Inflammatory macrophage treated with lipopolysaccharide for 1 hour (primary cell): ENCODE data around the gene CYBC1.

ENCODE experiments used
- DNase-seq, 2 donors: peaks; one replicate each; pipeline ENCODE4 v3.0.0-alpha.2; 2020 to 2022

The CYBC1 gene

DNA sequence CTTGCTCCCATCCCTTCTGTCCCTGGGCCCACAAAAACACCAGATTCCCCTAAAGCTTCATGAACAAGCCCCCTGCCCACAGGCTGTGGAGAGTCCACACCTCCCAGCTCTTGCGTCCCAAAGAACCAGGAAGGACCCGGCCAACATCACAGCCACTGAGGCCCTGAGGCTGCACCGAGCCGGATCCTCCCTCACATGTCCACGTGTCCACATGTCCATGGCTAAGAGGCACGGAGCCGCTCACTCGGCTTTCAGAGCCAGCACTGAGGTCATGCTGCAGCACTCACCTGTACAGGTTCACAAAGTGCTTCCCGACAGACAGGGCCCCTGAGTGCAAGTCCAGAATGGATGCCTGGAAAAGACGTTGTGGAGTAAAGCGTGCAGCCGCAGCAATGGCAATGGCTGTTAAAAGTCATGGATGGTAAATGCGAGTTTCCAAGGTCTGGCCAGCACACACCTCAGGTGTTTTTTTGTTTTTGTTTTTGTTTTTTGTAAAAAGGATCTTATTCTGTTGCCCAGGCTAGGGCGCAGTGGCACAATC lies 44.4 kb downstream of the CYBC1 start:
- DNase-seq = no peak

DNA sequence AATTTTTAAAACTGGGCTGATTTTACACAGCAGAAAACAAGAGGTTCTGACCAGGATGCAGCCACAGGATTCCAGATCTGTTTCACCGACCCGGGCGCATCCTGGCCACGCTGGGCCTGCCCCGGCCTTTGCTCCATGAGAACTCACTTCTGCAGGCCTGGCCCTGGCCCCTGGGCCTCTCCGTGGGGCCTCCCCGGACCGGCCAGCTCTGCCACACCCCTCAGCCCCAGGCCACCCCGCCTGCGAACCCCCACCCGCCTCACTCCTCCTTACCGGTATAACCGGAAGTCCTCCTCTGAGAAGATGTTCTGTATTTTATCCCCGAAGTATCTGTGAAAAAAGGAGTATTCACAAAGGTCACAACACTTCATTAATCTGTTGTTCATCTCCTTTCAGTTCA lies 45.5 kb downstream of the CYBC1 start:
- DNase-seq = no peak

DNA sequence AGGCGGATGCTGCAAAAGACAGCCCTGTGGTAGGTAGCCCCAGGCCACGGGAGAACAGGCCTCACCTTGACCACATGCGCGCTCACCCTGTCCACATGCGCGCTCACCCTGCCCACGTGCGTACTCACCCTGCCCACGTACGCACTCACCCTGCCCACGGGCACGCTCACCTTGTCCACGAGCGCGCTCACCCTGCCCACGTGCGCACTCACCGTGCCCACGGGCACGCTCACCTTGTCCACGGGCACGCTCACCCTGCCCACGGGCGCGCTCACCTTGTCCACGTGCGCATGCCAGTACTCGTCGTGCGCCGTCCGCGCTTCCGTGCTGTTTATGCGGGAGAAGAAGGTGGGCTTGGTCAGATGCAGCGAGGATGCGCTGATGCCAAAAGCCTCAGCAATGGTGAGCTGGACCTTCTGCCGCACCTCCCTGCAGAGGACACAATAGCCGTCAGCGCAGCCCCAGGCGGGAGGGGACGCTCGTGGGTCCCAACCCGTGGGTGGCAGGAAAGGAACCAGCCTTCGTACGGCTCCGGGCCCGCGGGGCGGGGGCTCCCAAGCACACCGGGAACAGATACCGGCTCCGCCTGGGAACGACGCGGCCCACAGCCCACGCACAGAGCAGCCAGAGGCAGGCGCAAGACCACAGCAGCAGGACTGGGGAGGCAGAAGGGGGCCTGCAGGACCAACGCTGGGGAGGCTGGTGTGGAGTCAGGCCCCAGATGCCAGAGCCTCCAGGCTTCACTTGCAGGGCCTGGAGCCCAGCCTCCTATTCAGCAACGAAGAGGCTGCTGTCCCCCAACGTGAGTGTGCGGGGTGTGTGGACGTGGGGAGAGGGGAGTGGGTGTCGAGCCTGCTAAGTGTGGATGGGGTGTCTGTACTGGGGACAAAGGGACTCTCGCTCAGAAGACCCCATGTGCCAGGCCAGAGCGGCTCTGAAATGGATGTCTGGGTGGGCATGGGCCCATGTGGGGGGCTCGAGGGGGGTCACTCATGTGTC lies 46.6 kb downstream of the CYBC1 start:
- no peak for DNase-seq

GRCh38 chr17:82402865-82403264 lies 47.7 kb downstream of the CYBC1 start:
- no peak for DNase-seq

DNA sequence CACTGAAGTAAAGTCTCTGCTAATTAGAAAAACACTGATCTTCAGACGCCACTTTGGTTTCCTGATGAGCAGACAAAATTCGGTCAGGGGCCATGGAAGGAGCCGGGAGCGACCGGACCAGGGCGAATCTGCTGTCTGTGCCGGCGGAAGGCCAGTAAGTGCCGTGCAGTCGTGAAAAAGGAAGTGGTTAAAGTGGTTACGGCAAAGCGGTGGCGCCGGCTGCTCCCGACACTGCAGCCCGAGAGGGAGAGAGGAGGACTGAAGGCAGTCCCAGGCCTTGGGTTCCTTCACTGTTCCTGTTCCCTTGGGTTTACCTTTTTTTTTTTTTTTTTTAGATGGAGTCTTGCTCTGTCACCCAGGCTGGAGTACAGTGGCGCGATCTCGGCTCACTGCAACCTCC lies 49.7 kb downstream of the CYBC1 start:
- DNase-seq = peak; percentile 67 to 78

- peak in 1 of 2 donors; percentile 18 for DNase-seq
These were observed 50.3 kb downstream of the CYBC1 start for GRCh38 chr17:82400206-82400605.

DNA sequence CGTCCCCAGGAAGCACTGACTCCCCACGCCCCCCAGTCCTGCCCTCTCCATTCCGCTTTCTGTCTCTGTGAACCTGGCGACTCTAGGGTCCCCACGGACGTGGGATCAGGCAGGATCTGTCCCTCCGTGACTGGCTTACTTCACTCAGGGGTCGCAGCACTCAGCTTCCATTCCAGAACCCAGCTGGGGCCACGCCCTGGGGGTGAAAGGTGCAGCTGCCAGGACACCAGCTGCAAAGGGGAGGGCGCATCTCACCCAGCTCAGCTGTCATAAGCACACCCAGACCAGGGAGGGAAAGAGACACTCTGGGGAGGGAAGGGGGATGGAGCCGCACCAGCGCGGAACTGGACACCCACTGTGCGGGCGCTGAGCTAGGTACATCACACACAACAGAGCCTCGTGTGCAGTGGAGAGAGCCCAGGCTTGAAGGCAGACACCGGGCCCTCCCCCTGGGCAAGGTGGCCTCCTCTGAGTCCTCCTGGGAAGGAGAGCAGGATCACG lies 50.9 kb downstream of the CYBC1 start:
- no peak for DNase-seq

DNA sequence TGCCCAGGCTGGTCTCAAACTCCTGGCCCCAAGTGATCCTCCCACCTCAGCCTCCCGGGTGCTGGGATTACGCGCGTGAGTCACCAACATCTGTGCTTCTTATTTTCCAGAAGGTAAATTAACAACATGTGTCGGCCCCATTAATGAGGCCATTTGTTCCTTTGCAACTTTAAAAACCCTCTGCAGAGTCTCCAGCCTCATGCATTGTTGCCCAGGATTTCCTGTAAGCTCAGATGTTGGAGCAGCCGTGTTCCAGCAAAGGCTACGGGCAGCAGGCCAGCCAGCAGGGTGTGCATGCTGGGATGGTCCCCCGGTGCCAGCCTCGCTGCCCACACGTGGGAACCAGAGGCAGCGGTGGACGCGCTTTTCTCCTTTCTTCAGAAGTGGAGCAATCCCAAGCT lies 51.5 kb downstream of the CYBC1 start:
- DNase-seq = peak in 1 of 2 donors; percentile 18

DNA sequence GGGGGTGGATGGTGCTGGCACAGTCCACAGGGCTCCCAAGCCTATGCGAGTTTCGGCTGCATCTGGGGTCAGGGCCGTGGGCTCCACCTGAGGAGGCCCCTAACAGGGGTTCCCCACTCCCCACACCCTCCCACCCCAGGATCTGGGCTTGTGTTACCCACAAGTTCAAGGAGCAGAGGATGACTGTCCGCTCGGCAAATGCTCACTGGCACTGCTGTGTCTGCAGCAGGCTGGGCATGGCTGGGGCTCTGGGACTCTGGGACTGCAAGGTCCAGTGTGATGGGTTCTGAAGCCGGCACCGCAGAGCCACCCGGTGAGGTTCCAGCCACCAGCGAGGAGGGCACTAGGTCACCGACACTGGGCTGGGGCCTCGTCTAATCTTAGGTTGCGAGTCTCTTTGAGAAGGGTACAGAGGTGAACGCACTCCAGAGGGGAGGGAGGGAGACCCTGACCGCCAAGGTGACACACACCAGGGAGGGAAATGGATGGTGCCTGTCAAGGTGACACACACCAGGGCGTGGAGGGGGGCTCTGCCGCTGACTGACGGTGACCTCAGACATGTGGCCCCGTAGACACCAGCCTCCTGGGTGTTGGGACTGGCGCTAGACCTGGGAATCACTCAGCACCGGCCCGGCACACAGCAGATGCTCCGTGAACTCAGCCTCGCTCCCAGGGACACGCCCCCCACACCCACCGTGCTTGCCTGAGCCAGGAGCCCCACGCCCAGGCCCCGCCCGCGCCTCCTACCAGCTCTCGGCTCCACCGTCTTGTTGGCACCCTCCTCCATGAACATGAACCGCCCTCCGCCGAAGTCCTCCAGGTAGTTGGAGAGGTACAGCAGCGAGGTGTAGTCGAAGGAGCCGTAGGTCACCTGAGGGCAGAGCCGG lies 52.9 kb downstream of the CYBC1 start:
- DNase-seq = no peak

- no peak for DNase-seq
These were observed 53.7 kb downstream of the CYBC1 start for GRCh38 chr17:82396601-82397435.

GRCh38 chr17:82394278-82394677 lies 56.3 kb downstream of the CYBC1 start:
- DNase-seq = no peak

DNA sequence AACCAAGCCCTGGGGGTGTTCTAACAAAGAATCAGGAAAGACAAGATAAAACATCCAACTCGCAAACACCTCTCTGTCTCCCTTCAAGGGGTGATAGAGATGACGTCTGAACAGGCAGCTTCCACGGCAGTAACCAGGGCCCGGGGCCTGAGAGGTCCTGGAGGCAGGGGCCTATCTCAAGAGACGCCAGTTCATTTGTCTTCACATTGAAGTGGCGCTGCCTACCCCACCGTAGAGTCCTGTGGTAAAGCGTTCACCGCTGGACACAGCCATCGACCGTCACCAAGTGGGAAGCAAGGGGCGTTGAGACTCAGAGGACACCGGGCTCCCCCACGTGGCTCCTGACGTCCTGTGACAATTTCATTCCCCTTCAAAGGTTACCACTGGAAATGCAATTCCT lies 57.6 kb downstream of the CYBC1 start:
- DNase-seq = no peak
